Measurements from ENCODE around the gene NSMCE1.
A peak's percentile ranks its signal among the peaks of the same experiment; 100 is the strongest.

Gene NSMCE1

DNA sequence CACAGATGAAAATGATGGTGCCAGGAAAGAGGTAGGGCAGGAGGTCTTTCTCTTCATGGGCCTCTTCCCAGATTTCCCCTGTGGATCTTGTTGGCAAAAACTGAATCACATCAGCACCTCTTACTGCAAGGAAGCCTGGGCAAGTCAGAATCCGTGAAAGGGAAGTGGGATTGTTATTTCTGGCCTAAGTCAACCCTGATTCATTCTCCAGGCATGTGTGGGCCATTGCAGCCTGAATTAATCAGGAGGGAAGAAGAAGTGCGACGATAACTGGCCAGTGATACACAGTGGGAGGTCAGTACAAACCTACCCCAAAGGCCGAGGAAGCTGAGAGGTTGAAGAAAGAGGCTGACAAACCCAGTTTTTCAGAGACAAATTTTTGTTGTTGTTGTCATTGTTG lies 17.9 kb upstream of the NSMCE1 start:
- TF ChIP-seq EZH2 (IDR thresholded peaks at IDR 0.05; ENCODE audit: borderline replicate concordance, low read length), result no peak
- H3F3A ChIP-seq (ENCODE audit: insufficient read depth, low read length), result no peaks in the 10 kb centered on the region

DNA sequence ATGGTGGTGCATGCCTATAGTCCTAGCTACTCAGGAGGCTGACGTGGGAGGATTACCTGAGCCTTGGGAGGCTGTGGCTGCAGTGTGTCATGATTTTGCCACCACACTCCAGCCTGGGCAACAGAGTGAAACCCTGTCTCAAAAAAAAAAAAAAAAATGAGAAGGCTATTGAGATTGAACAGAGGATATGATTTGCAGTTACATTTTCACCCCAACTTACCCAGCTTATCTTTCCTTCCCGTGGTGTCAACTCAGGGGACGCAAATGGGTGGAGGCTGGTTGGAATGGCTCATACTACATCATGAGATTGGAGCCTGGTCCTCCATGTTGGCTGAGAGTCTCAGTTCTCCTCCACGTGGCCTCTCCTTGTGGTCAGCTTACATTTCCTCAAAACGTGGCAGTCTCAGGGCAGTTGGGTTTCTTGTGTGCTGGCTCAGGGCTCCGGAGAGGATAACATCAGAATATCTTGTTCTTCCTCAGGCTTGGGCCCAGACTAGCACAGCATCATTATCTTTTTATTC lies 17.2 kb upstream of the NSMCE1 start:
- no peaks in the 10 kb centered on the region for H3K36me3 ChIP-seq (ENCODE audit: insufficient read depth, low read length)
- H3K27me3 ChIP-seq (ENCODE audit: insufficient read depth, low read length), result no peaks in the 10 kb centered on the region
- H3K9me3 ChIP-seq (ENCODE audit: low read length), result no peaks in the 10 kb centered on the region
- H2AFZ ChIP-seq (ENCODE audit: low read length), result peak overlapping the region; percentile 56; the same call in 1 of the 2 replicates
- peaks cover 18% of the 10 kb centered on the region for H3K4me1 ChIP-seq (ENCODE audit: insufficient read depth, low read length, severe bottlenecking)
- H3K4me3 ChIP-seq (ENCODE audit: low read depth, low read length, poor library complexity, severe bottlenecking), result no peak overlapping the region
- no peak overlapping the region for H3K4me2 ChIP-seq (ENCODE audit: low read length)
- TF ChIP-seq EZH2 (IDR thresholded peaks at IDR 0.05; ENCODE audit: borderline replicate concordance, low read length), result no peak
- TF ChIP-seq, protein P1, sequence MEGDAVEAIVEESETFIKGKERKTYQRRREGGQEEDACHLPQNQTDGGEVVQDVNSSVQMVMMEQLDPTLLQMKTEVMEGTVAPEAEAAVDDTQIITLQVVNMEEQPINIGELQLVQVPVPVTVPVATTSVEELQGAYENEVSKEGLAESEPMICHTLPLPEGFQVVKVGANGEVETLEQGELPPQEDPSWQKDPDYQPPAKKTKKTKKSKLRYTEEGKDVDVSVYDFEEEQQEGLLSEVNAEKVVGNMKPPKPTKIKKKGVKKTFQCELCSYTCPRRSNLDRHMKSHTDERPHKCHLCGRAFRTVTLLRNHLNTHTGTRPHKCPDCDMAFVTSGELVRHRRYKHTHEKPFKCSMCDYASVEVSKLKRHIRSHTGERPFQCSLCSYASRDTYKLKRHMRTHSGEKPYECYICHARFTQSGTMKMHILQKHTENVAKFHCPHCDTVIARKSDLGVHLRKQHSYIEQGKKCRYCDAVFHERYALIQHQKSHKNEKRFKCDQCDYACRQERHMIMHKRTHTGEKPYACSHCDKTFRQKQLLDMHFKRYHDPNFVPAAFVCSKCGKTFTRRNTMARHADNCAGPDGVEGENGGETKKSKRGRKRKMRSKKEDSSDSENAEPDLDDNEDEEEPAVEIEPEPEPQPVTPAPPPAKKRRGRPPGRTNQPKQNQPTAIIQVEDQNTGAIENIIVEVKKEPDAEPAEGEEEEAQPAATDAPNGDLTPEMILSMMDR (IDR thresholded peaks at IDR 0.05; ENCODE audit: low read length), result no peak
- peak overlapping the region; percentile 4 for H3K27ac ChIP-seq (ENCODE audit: low read depth, low read length, poor library complexity, severe bottlenecking)
- no peak overlapping the region for H3K9ac ChIP-seq (ENCODE audit: low read length)
- no peaks in the 10 kb centered on the region for H3K9me2 ChIP-seq (ENCODE audit: low read depth, low read length)
- H4K20me1 ChIP-seq (ENCODE audit: insufficient read depth, low read length), result no peaks in the 10 kb centered on the region
- no peaks in the 10 kb centered on the region for H3K79me2 ChIP-seq (ENCODE audit: insufficient read depth, low read length)
- no peaks in the 10 kb centered on the region for H3F3A ChIP-seq (ENCODE audit: insufficient read depth, low read length)

More for the DNA sequence above, 17.9 kb upstream of the NSMCE1 start:
- H3K36me3 ChIP-seq (ENCODE audit: insufficient read depth, low read length), result no peaks in the 10 kb centered on the region
- peaks cover 18% of the 10 kb centered on the region for H3K4me1 ChIP-seq (ENCODE audit: insufficient read depth, low read length, severe bottlenecking)
- no peaks in the 10 kb centered on the region for H3K27me3 ChIP-seq (ENCODE audit: insufficient read depth, low read length)
- no peaks in the 10 kb centered on the region for H3K79me2 ChIP-seq (ENCODE audit: insufficient read depth, low read length)
- 0 out of 2 replicates have a peak overlapping the region, but pooled peaks have one; percentile 56 for H2AFZ ChIP-seq (ENCODE audit: low read length)
- peak overlapping the region; percentile 4 for H3K27ac ChIP-seq (ENCODE audit: low read depth, low read length, poor library complexity, severe bottlenecking)
- H3K4me2 ChIP-seq (ENCODE audit: low read length), result no peak overlapping the region
- H3K9ac ChIP-seq (ENCODE audit: low read length), result no peak overlapping the region
- no peaks in the 10 kb centered on the region for H3K9me3 ChIP-seq (ENCODE audit: low read length)
- H3K9me2 ChIP-seq (ENCODE audit: low read depth, low read length), result no peaks in the 10 kb centered on the region
- no peak overlapping the region for H3K4me3 ChIP-seq (ENCODE audit: low read depth, low read length, poor library complexity, severe bottlenecking)
- no peaks in the 10 kb centered on the region for H4K20me1 ChIP-seq (ENCODE audit: insufficient read depth, low read length)

DNA sequence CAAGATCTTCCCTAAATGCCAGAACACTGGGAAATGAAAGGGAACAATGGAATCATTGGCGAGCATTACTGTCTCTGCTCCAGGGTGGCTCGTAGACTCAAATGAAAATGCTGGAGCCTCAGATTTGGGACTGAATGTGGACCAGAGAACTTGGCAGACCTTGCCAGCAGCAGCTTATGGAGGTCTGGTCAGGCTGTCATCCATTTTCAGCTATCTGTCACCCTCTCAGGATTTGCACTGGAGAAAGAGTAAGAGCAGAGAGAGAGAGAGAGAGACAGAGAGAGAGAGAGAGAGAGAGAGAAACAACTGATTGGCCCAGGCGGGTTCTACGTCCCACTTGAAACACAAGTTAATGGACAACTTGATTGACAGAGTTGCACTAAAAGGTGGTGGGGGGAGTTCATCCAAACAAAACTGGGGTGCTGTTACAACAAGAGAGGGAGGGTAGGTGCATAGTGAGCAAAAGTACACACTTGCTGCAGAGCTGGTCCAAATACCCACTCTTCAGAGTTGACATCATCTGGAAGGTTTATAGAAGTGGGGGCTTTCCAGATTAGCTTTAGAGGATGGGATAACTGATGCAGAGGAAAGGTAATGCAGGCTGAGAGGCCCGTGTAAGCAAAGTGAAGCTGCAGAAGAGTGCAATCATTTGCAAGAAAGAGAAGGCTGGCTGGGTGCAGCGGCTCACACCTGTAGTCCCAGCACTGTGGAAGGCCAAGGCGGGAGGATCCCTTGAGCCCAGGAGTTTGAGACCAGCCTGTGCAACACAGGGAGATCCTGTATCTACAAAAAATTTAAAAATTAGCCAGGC lies 16.5 kb upstream of the NSMCE1 start:
- H3K27ac ChIP-seq (ENCODE audit: low read depth, low read length, poor library complexity, severe bottlenecking), result peak overlapping the region; percentile 3
- no peak overlapping the region for H3K4me3 ChIP-seq (ENCODE audit: low read depth, low read length, poor library complexity, severe bottlenecking)
- H3K27me3 ChIP-seq (ENCODE audit: insufficient read depth, low read length), result no peaks in the 10 kb centered on the region
- no peaks in the 10 kb centered on the region for H3K36me3 ChIP-seq (ENCODE audit: insufficient read depth, low read length)
- H3K4me2 ChIP-seq (ENCODE audit: low read length), result no peak overlapping the region
- no peaks in the 10 kb centered on the region for H3K79me2 ChIP-seq (ENCODE audit: insufficient read depth, low read length)
- H3K9ac ChIP-seq (ENCODE audit: low read length), result no peak overlapping the region
- H3K9me2 ChIP-seq (ENCODE audit: low read depth, low read length), result no peaks in the 10 kb centered on the region
- no peaks in the 10 kb centered on the region for H3F3A ChIP-seq (ENCODE audit: insufficient read depth, low read length)
- TF ChIP-seq EZH2 (IDR thresholded peaks at IDR 0.05; ENCODE audit: borderline replicate concordance, low read length), result no peak
- TF ChIP-seq, protein P1 (IDR thresholded peaks at IDR 0.05; ENCODE audit: low read length), result no peak
- H3K9me3 ChIP-seq (ENCODE audit: low read length), result no peaks in the 10 kb centered on the region
- no peak overlapping the region for H2AFZ ChIP-seq (ENCODE audit: low read length)
- H3K4me1 ChIP-seq (ENCODE audit: insufficient read depth, low read length, severe bottlenecking), result peaks cover 18% of the 10 kb centered on the region
- no peaks in the 10 kb centered on the region for H4K20me1 ChIP-seq (ENCODE audit: insufficient read depth, low read length)

All from OCI-LY1 (cell line).